A549 (cell line): ENCODE results near the gene SYCP2.

Source experiments
- CHD4 ChIP-seq: fragments of 200-600 bp; sonication (generic); IDR thresholded peaks from 2 replicates; pipeline ENCODE4 v1.6.1; 2016; ENCODE audit warnings: antibody characterized with exemption, mild to moderate bottlenecking, borderline replicate concordance
- CTCF ChIP-seq: fragments of >200 bp; sonication (Bioruptor Twin); formaldehyde crosslinking; IDR thresholded peaks from 3 replicates; pipeline ENCODE4 v1.5.1; 2016
- E2F6 ChIP-seq: IDR thresholded peaks from 2 replicates; pipeline ENCODE4 v1.6.1; 2012; ENCODE audit warnings: low read depth, borderline replicate concordance
- EP300 ChIP-seq, 2 experiments: fragments of >200 bp; sonication (Bioruptor Twin); formaldehyde crosslinking; IDR thresholded peaks; 2 replicates in 1 of 2; 3 replicates in 1 of 2; pipeline ENCODE4 v1.6.1; 2016 to 2017
- MAX ChIP-seq: IDR thresholded peaks from 2 replicates; pipeline ENCODE4 v1.6.1; 2012
- POLR2A ChIP-seq: IDR thresholded peaks from 2 replicates; pipeline ENCODE4 v1.6.1; 2012; ENCODE audit warnings: mild to moderate bottlenecking, low read length
- REST ChIP-seq: fragments of 200-600 bp; sonication (generic); IDR thresholded peaks from 2 replicates; pipeline ENCODE4 v1.6.1; 2016; ENCODE audit warnings: antibody characterized with exemption, mild to moderate bottlenecking, moderate library complexity

GRCh38 chr20:59866338-59866737 is 67.1 kb downstream of the SYCP2 start:
- TF ChIP-seq CTCF (no peak), MAX (no peak), E2F6 (no peak), REST (no peak), EP300 (IDR thresholded peaks at IDR 0.05) (no peak), CHD4 (no peak), POLR2A (no peak)
